ENCODE data around the gene EPB41L4B.
"Not testable (repeated sequence)": the region's sequence is repeated elsewhere in the genome, so short reads cannot be mapped to it uniquely, and the experiment has no call there.

Gene EPB41L4B

DNA sequence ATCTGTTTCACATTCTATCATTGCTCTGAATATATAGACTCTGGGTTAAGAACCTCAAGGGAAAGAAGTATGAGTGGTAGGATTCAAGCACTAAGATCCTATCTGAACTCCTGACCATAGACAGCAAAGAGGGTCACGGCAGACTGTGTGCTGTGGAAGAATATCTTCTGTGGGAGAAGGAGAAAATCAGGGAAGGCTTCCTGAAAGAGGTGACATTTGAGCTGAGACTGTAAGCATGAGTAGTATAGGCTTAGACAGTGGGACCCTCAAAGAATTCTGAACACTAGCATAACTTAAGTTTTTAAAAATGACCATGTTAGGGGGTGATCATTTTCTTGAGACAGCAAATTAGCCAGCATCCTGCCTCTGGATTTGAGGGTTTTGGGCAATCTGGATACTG is 157.7 kb downstream of the EPB41L4B start:
- DNase-seq (ENCODE audit: low read depth), result no peak

DNA sequence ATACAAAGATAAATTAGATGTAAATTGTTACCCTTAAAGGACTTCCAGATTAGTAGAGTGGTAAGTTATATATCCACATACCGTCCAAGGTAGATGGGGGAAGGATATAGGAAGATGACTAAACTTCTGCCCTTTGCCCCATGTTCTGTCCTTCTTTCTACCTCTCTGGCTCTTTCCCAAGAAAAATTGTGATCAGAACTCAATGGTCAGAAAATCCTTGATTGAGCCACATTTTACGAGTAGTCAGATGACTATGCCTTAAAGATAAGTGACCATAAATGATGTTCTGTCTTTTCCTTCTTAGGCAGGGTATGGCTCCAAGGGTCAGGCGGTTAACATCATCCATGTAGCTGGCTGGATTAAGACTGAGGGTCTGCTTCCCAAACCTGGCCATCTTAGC is 158.2 kb downstream of the EPB41L4B start:
- no peak for DNase-seq (ENCODE audit: low read depth)

DNA sequence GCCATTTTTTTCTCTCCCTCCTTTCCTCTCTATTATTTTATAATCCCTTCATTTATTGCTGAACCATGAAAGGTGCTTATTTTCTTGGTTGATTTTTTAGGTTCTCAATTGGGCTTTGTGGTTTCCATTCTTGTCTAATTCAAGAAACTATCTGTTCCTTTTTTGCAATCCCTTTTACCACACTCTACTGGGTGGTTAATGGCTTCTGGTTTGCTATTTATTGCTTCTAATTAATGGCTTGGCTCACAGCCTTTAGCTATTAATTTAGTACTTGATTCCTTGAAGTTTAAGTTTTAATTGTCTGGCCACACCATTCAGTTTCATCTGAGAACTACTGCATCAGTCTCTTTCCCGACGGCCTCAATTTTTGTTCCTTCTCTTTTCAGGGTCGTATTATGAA is 159.4 kb downstream of the EPB41L4B start:
- DNase-seq (ENCODE audit: low read depth), result no peak

DNA sequence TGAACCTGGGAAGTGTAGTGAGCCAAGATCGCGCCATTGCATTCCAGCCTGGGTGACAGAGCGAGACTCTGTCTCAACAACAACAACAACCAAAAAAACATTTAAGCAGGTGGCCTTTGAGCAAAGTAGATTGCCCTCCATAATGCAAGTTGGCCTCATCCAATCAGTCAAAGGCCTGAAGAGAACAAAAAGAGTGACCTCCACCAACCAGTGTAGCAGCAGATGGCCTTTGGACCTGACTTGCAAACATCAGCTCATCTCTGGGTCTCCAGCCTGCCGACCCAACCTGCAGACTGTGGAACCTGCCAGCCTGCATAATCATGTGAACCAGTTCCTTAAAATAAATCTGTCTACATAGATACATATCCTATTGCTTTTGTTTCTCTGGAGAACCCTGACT is 161.3 kb downstream of the EPB41L4B start:
- DNase-seq (ENCODE audit: low read depth), result no peak

DNA sequence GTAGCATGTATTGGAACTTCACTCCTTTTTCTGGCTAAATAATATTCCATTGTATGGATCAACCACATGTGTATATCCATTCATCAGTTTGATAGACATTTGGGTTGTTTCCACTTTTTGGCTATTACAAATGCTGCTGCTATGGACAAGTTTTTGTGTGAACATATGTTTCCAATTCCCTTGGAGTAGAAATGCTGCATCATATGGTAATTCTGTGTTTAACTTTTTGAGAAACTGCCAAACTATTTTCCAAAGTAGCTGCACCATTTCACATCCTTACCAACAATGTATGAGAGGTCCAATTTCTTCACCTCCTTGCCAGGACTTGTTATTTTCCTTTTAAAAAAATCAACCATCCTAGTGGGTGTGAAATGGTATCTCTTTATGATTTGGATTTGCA is 162.2 kb downstream of the EPB41L4B start:
- no peak for DNase-seq (ENCODE audit: low read depth)

DNA sequence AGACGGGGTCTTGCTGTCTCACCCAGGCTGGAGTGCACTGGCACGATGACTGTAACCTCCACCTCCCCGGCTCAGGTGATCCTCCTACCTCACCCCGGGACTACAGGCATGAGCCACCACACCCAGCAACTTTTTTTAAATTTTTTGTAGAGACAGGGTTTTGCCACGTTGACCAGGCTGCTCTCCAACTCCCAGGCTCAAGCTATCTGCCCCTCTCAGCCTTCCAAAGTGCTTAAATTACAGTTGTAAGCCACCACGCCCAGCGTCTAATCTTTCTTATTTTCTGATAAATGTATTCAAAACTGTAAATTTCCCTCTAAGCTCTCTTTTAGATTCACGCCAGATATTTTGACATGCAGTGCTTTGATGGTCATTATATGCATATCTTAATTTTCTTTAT is 164.2 kb downstream of the EPB41L4B start:
- DNase-seq (ENCODE audit: low read depth), result no peak

DNA sequence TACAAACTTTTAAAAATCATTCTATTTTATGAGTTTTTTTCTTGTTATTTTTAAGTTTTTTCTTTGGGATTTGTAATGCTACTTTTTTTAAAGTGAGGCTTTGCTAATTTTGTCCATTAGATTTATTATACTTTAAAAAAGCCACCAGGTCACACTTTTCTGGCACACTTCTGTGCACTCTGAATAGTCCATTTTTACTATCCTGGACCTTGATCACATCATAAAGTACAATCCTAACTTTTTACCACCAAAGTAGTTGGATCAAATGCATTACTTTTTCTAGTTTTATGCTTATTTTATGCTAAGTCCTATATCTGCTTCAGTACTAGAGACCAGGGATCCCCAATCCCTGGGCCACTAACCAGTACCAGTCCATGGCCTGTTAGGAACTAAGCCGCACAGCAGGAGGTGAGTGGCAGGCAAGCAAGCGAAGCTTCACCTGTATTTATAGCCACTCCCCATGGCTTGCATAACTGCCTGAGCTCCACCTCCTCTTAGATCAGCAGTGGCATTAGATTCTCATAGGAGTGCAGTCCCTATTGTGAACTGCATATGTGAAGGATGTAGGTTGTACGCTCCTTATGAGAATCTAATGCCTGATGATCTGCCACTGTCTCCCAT is 169.8 kb downstream of the EPB41L4B start:
- DNase-seq (ENCODE audit: low read depth), result no peak

DNA sequence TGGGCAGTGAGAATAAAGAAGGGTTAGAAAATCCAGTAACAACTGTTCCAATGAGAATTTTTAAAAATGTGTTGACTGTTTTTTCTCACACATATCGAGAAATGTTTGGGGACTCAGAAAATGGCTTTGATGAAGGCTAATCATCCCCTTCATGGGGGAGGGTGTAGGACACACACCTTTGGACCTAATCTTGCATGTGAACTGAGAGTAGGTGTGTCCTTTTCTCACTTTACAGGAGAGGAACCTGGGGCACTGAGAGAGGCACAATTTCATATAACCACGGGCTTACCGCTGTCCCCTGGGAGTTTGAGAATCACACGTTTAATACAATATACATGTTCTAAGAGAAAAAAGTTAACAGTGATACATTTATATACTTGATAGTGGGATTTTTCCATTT is 171.1 kb downstream of the EPB41L4B start:
- DNase-seq (ENCODE audit: low read depth), result no peak

DNA sequence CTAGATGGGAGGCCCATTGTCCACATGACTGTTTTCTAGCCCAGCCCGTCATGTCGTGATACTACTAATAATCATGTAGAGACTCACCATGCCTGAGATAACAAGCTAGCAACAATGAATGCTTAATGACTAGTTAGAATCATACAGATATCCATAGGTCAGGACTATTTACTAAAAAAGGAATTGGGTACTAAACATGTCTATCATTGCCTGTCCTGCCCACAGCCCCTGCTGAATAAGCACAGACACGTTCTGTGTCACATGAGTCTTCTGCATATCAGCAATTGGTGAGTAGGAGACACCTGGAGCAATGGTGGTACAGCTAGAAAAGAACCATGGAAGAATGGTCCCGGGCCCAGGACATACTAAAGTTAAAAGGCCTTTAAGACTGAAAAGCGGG is 171.8 kb downstream of the EPB41L4B start:
- no peak for DNase-seq (ENCODE audit: low read depth)

DNA sequence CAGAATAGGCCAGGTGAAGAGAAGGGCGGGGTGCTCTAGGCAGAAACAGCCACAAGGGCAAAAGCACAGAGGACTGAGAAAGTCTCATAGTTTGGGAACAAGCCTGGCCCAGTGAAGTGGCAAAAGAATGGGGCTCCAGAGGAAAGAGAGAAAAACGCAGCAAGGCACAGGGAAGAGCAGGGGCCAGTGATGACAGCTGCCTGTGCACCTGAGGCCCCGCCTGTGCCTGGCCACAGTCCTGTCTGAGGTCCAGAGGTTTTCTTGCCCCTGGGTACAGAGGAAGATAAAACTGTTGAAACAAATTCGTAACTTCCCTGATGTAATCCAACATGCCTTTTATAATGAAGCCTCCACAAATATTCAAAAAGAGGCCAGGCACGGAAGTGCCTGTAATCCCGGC is 175.8 kb downstream of the EPB41L4B start:
- DNase-seq (ENCODE audit: low read depth), result no peak

DNA sequence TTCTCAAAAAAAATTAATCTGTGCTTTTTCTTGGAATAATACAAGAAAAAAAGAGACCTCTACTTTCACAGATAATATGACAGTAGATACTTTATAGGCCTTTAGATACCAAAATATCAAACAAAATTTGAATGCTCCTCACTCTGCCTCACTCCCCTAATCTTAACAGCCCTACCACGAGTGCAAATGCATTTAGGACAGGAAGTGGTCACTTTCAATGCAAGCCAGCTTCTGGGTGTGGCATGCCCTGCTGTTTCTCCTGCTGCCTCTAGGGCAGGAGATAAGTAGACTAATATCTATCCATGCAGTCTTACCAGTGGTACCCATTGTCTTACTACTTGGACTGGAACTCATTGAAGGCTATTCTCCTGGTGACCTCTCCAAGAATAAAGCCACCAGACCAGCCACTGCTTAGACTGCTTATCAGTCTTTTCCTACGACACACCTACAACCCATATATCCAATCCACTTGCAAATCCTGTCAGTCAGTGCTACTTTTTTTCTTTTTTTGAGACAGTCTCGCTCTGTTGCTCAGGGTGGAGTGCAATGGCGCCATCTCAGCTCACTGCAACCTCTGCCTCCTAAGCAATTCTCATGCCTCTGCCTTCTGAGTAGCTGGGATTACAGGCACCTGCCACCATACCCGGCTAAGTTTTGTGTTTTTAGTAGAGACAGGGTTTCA is 176.8 kb downstream of the EPB41L4B start:
- no peak for DNase-seq (ENCODE audit: low read depth)

DNA sequence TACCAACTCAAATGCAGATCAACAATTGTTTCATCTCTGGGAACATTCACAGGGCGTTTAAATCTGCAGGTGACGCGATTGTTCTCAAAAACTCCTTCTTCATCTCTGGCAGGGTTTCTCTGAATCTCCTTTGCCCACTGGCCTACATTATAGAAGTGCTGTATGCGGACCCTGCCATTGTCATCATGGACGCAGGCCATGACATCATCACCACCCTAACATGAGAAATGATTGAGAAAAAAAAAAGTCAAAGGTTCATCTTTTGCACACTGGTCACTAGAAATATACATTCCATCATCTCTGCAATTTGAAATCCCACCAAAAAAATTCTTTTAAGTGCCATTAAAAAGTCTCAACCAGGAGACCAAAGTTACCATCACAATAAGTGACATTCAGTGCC is 179.5 kb downstream of the EPB41L4B start:
- no peak for DNase-seq (ENCODE audit: low read depth)

DNA sequence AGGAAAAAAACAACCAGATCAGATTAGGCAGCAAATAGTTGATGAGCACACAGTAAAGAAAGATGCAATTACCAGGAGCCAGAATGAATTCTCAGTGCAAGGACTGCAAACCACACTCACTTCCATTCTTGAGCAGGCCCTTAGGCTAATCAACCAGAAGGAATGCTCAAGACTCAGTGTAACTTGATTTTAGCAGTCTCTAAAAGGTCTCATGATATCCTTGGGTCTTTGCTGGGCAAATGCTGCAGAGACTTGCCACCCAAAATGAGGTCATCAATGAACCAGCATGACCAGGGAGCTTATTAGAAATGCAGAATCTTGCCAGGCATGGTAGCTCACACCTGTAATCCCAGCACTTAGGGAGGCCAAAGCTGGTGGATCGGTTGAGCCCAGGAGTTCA is 181.0 kb downstream of the EPB41L4B start:
- DNase-seq (ENCODE audit: low read depth), result no peak

DNA sequence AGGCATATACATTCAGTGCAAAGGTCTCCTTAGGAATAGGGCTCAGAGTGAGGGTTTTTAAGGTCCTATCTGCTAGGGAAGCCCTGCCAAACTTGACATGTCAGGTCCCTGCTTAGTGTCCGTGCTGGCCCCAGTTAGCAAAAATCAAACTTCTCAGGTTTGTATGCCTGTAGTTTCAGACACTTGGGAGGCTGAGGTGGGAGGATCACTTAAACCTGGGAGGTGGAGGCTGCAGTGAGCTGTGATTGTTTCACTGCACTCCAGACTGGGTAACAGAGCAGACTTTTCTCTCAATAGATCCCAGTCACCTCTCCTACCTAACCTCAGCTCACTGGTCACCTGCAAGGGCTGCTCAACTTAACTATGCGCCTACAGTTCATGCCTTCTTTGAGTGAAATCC is 182.4 kb downstream of the EPB41L4B start:
- DNase-seq (ENCODE audit: low read depth), result no peak

DNA sequence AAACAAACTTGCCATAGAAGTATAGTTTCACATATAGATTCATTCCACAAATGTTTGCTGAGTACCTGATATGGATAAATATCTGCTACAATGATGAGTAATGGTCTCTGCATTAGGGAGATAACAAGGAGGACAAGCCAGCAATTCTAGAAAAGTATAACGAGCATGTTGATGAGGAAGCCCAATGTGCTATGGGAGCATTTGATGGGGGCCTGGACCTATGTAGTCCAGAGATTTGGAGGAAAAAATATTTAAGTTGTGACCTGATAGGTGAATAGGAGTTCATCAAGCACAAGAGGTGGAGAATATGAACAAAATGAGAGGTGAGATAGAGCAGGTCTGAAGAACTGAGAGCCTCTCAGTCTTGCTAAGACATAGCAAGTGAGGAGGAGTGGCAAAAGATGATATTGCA is 186.7 kb downstream of the EPB41L4B start:
- no peak for DNase-seq (ENCODE audit: low read depth)

DNA sequence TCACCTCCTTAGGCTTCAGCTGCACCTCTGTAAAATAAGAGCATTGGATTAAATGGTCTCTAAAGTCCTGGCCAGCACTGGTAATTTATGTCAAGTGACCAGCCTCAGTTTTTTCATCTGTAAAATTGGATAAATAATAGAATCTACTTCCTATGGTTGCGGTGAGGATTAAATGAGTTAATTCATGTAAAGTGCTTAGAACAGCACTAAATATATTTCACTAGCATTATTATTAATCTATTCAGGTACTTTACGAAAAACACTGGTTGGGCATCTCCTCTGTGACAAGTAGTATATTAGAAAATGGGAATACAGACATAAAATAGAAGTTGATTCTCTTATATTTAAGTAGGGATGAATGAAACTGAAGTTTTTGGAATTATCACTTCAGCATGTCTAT is 187.3 kb downstream of the EPB41L4B start:
- no peak for DNase-seq (ENCODE audit: low read depth)

DNA sequence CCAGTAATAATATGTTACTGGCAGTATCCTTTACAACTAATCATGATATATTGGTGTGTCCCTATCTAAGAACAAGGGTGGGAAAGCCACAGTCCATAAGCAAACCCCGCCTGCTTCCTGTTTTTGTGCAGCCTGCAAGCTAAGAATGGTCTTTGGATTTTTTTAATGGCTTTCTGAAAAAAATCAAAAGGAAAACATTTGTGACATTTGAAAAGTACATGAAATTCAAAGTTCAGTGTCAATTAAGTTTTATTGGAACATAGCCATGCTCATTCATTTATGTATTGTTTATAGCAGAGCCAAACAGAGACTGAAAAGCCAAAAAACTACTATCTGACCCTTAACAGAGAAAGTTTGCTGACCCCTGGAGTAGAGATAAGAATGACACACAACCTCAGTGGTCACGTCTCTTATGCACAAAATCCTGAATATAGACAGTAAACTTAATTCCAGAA is 188.3 kb downstream of the EPB41L4B start:
- DNase-seq (ENCODE audit: low read depth), result no peak

DNA sequence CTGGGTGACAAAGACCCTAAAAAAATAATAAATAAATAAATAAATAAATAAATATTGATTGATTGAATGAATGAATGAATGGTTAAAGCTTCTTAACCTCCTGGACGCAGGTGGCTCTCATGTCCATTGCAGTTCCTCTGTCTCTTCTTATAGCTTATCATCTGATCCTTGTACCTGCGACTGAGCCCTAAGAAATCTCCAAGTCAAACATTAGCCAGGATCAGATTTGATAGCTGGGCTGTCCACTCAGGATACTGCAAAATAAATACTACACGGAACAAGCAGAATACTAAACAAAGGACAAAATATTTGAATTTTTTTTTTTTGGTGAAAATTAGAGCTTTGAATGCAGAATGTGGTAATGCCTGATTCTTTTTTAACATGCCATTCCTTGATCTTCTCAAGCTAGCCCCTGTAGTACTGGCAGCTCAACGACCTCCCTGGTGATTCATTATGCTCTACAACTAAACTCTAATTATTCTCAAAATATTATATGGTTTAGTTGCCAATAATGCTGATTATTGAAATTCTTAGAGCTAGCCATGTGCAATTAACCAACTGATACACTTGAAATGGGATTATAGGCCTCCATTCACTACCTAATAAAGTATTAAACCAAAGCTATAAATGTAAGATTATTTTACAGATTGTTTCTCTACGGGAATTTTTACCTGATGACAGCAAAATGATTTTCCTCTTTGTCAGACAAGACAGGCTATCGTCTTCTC is 191.2 kb downstream of the EPB41L4B start:
- DNase-seq (ENCODE audit: low read depth), result no peak

DNA sequence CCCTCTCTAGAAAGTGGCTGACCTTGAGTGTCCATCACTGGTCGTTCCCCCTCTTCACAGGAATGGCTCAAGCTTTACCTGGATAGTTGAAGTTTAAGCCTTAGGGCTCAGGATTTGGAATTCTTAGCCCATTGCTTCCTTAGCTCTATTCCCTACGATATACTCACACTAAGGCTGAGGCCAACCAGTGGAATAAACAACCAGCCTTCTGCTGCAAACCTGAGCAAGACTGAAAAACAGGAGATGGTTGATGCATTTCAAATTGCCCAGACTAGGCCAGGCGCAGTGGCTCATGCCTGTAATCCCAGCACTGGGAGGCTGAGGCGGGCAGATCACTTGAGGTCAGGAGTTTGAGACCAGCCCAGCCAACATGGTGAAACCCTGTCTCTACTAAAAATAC is 194.2 kb downstream of the EPB41L4B start:
- not testable (repeated sequence) for DNase-seq (ENCODE audit: low read depth)

DNA sequence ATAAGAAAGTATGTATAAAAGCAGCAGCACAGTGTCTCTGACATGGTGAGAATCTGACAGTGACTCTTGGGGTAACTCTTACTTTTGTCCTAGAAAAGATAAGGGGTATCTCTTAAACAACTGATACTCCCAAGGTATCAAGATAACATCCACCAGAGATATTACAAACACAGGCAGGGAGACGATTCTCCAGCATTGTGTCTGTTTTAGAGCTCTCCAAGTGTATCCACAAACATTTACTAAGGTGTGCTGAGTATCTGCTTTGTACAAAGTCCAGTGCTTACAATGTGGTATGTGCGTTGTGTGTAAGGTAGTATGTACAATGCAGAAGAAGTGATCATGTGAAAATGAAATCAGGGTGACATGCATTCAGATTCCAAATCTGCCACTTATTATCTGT is 196.7 kb downstream of the EPB41L4B start:
- DNase-seq (ENCODE audit: low read depth), result no peak

DNA sequence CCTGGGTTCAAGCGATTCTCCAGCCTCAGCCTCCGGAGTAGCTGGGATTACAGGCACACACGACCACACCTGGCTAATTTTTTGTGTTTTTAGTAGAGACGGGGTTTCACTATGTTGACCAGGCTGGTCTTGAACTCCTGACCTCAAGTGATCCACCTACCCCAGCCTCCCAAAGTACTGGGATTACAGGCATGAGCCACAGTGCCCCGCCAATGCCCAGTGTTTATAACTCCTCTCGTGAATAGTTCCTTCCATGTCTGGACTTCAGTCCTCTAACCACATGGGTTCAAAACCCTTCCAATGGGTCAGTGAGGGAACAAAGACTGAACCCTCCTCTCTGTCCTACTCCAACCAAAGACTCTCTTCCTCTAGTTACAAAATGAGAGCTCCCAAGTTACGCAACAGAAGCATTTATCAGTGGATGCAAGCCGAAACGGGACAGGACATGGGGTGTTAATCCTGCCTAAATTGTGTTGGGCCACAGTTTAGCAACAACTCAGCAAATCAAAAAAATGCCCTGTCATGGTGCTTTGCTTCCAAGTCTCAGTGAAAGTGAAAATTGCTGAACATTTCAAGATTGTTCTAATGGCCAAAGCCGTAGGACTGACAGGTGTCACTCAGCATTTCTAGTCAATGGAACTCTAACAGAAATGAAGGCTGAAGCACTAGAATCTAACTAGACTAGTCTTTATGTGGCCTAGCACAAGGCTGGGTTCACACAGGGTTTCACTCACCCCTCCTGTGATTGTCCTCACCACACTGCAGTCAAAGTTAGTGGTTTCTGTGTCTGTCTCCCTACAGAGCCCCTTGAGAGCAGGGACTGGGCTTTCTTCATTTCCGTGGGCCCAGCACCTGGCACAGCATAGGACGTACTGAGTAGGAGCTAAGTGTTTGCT is 197.9 kb downstream of the EPB41L4B start:
- no peak for DNase-seq (ENCODE audit: low read depth)

Data from T-helper 22 cell (primary cell).